T-helper 2 cell treated with Interferon-gamma antibody and Interleukin-4, amounts not matched to agents 100 ng/mL and 5 ng/mL, for 36 hours (primary cell): ENCODE data around the gene SMO. TPM values are rescaled to one million over a fixed set of nuclear protein-coding genes. Genes with fewer than 3 reads are reported as not detected.
"Not testable (repeated sequence)": the region's sequence is repeated elsewhere in the genome, so short reads cannot be mapped to it uniquely, and the experiment has no call there.

ENCODE experiments used
- intact Hi-C: fragments of 100-400 bp; cut with micrococcal nuclease; formaldehyde crosslinking; loops from one replicate; pipeline ENCODE4 v1.15.1; 2023
- total RNA-seq: library from RNA; stranded (reverse); gene quantifications from 2 replicates; pipeline ENCODE4 v1.2.3, GENCODE V29; 2022

The SMO gene
- total RNA-seq, 1 donor from 2014 or later, result 0.14 TPM

- intact Hi-C loops, result loop anchor here (10.0 kb wide), 1 partner anchor 136 kb away; no protein-coding TSS in a partner anchor
These were observed 40.2 kb downstream of the SMO start for GRCh38 chr7:129228633-129229032.

GRCh38 chr7:129231666-129232065 lies 43.2 kb downstream of the SMO start:
- intact Hi-C loops, result no loop called here

- intact Hi-C loops, result no loop called here
These were observed 50.1 kb downstream of the SMO start for GRCh38 chr7:129238546-129238945.

- intact Hi-C loops, result no loop called here
These were observed 51.8 kb downstream of the SMO start for GRCh38 chr7:129240119-129240820.

GRCh38 chr7:129244220-129244619 lies 55.8 kb downstream of the SMO start:
- intact Hi-C loops, result no loop called here

GRCh38 chr7:129245533-129245932 lies 57.1 kb downstream of the SMO start:
- intact Hi-C loops, result no loop called here

GRCh38 chr7:129247087-129247486 lies 58.7 kb downstream of the SMO start:
- intact Hi-C loops, result no loop called here

- intact Hi-C loops, result no loop called here
These were observed 63.7 kb downstream of the SMO start for GRCh38 chr7:129252128-129252527.

GRCh38 chr7:129252603-129253002 lies 64.2 kb downstream of the SMO start:
- intact Hi-C loops, result not testable (repeated sequence)

GRCh38 chr7:129255800-129256199 lies 67.4 kb downstream of the SMO start:
- intact Hi-C loops, result no loop called here

- intact Hi-C loops, result no loop called here
These were observed 67.8 kb downstream of the SMO start for GRCh38 chr7:129256221-129256620.

- intact Hi-C loops, result no loop called here
These were observed 68.7 kb downstream of the SMO start for GRCh38 chr7:129257168-129257567.

- intact Hi-C loops, result no loop called here
These were observed 70.4 kb downstream of the SMO start for GRCh38 chr7:129258649-129259389.

GRCh38 chr7:129262324-129262723 lies 73.9 kb downstream of the SMO start:
- intact Hi-C loops, result no loop called here

Other genes with a start within 250 kb of the SMO start
- gene TNPO3, start 133.5 kb upstream of the SMO start, total RNA-seq, result 43.1 and 43.5 TPM in 2 replicates
- 2.7 and 3.0 TPM in 2 replicates for gene TSPAN33, start 43.9 kb upstream of the SMO start, total RNA-seq
- gene AHCYL2, start 36.4 kb downstream of the SMO start, total RNA-seq, result 12.5 and 14.0 TPM in 2 replicates
- 21.0 TPM in 2 replicates for gene STRIP2, start 245.8 kb downstream of the SMO start, total RNA-seq